ENCODE measurements around the gene DIPK1C. TPM values are rescaled to one million over a fixed set of nuclear protein-coding genes. Genes with fewer than 3 reads are reported as not detected.

Gene DIPK1C
- total RNA-seq, 1 donor from 2014 or later = not detected

- DNase-seq (ENCODE audit: extremely low spot score in 2 of 2) = peak in 1 of 2 donors; percentile 25
- Histone ChIP-seq H3K4me1 (peaks cover 9% of the 10 kb centered on the region), H3K27ac (no peak overlapping the region), H3K36me3 (no peaks in the 10 kb centered on the region), H3K9me3 (no peaks in the 10 kb centered on the region), H3K27me3 (no peaks in the 10 kb centered on the region), H3K4me3 (no peak overlapping the region)
- TF ChIP-seq POLR2AphosphoS5 (IDR thresholded peaks at IDR 0.05; ENCODE audit: insufficient read depth in 1 of 2, low read depth in 1 of 2) (no peak), CTCF (IDR thresholded peaks at IDR 0.05) (no peak), POLR2A (IDR thresholded peaks at IDR 0.05) (no peak)
- intact Hi-C loops (cut with DNase I) = no loop called here
These were observed 35.2 kb upstream of the DIPK1C start for GRCh38 chr18:74492259-74492658.

- intact Hi-C loops (cut with DNase I) = no loop called here
- Histone ChIP-seq H3K36me3 (no peaks in the 10 kb centered on the region), H3K9me3 (no peaks in the 10 kb centered on the region), H3K27ac (no peak overlapping the region), H3K4me3 (no peak overlapping the region), H3K27me3 (no peaks in the 10 kb centered on the region), H3K4me1 (peaks cover 23% of the 10 kb centered on the region)
- no peak for TF ChIP-seq POLR2AphosphoS5 (IDR thresholded peaks at IDR 0.05; ENCODE audit: insufficient read depth in 1 of 2, low read depth in 1 of 2)
- TF ChIP-seq CTCF (IDR thresholded peaks at IDR 0.05) = no peak
- no peak for TF ChIP-seq POLR2A (IDR thresholded peaks at IDR 0.05)
- DNase-seq (ENCODE audit: extremely low spot score in 2 of 2) = peak in 1 of 2 donors; percentile 43
These were observed 32.6 kb upstream of the DIPK1C start for GRCh38 chr18:74489676-74490075.

- H3K4me1 ChIP-seq = peaks cover 31% of the 10 kb centered on the region
- H3K9me3 ChIP-seq = no peaks in the 10 kb centered on the region
- peak in 1 of 2 donors; percentile 72 for DNase-seq (ENCODE audit: extremely low spot score in 2 of 2)
- TF ChIP-seq POLR2AphosphoS5 (IDR thresholded peaks at IDR 0.05; ENCODE audit: insufficient read depth in 1 of 2, low read depth in 1 of 2) (no peak), POLR2A (IDR thresholded peaks at IDR 0.05) (no peak), CTCF (IDR thresholded peaks at IDR 0.05) (no peak)
- intact Hi-C loops (cut with DNase I) = no loop called here
- H3K27ac ChIP-seq = no peak overlapping the region
- H3K27me3 ChIP-seq = no peaks in the 10 kb centered on the region
- no peaks in the 10 kb centered on the region for H3K36me3 ChIP-seq
- H3K4me3 ChIP-seq = no peak overlapping the region
These were observed 31.8 kb upstream of the DIPK1C start for GRCh38 chr18:74488864-74489263.

GRCh38 chr18:74488354-74488753 is 31.2 kb upstream of the DIPK1C start:
- H3K36me3 ChIP-seq = no peaks in the 10 kb centered on the region
- H3K4me1 ChIP-seq = peaks cover 33% of the 10 kb centered on the region
- H3K27me3 ChIP-seq = no peaks in the 10 kb centered on the region
- H3K4me3 ChIP-seq = no peak overlapping the region
- peak in 1 of 2 donors; percentile 46 for DNase-seq (ENCODE audit: extremely low spot score in 2 of 2)
- TF ChIP-seq CTCF (IDR thresholded peaks at IDR 0.05) (no peak), POLR2AphosphoS5 (IDR thresholded peaks at IDR 0.05; ENCODE audit: insufficient read depth in 1 of 2, low read depth in 1 of 2) (no peak), POLR2A (IDR thresholded peaks at IDR 0.05) (no peak)
- H3K27ac ChIP-seq = no peak overlapping the region
- no peaks in the 10 kb centered on the region for H3K9me3 ChIP-seq
- intact Hi-C loops (cut with DNase I) = no loop called here

GRCh38 chr18:74486119-74486849 is 29.2 kb upstream of the DIPK1C start:
- H3K4me3 ChIP-seq = no peak overlapping the region
- no peaks in the 10 kb centered on the region for H3K27me3 ChIP-seq
- H3K4me1 ChIP-seq = peaks cover 33% of the 10 kb centered on the region
- TF ChIP-seq POLR2A (IDR thresholded peaks at IDR 0.05) (no peak), POLR2AphosphoS5 (IDR thresholded peaks at IDR 0.05; ENCODE audit: insufficient read depth in 1 of 2, low read depth in 1 of 2) (no peak), CTCF (IDR thresholded peaks at IDR 0.05) (no peak)
- H3K9me3 ChIP-seq = no peaks in the 10 kb centered on the region
- intact Hi-C loops (cut with DNase I) = no loop called here
- peak overlapping the region; percentile 82 for H3K27ac ChIP-seq
- no peaks in the 10 kb centered on the region for H3K36me3 ChIP-seq
- DNase-seq (ENCODE audit: extremely low spot score in 2 of 2) = peak in 1 of 2 donors; percentile 55

Measured in vagina (tissue), 2 donors.